ENCODE measurements around the gene CRIP3. TPM values are rescaled to one million over a fixed set of nuclear protein-coding genes. Genes with fewer than 3 reads are reported as not detected.
A peak's percentile ranks its signal among the peaks of the same experiment; 100 is the strongest.

The CRIP3 gene
- total and polyA plus RNA-seq, 2 of the 8 experiments (the other 6 are each of a cell fraction or from before 2014, with no cell fraction given): 34.0 to 46.3 TPM

DNA sequence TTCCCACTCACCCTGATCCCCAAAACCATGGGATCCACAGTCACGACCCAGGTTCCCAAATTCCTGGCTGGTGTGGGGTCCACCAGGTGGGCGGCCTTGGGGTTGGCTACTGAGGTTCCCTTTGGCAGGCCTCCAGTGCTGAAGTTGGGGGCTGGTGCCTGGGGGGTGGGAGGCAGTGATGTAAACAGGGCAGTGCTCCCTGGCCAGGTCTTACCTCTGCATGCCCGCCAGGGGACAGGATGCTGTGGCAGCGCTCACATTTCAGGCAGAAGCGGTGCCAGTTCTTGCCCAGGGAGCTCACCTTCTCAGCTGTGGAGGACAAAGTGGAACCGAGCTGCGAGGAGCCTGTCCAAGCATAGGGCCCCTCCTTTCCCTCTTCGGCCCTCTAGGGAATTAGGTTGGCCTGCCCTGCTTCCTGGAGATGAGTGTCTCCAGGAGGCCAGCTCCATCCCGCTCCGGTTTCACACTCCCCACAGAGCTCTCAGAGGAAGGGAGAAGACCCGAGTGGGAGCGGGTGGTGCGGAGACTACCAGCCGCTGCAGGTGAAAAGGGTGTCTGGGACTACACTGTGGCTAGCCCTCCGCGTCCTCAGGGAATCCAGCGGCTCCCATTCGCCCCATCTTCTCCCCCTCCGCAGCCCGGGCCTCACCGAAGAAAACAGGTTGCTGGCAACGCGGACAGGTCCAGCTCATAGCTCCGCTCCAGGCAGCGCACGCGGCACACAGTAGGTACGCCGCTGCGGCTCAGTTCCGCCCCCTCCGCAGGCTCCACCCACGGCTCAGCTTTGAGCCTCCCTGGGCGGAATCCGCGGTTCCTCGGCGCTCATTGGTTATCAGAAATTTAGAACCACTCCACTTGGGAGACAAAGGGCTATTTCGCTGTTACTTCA is at the start of gene CRIP3 (continued):
- TF ChIP-seq MAFK (IDR thresholded peaks at IDR 0.05; ENCODE audit: low read depth, low read length) (no peak), RXRA (IDR thresholded peaks at IDR 0.05; ENCODE audit: insufficient read depth, low read depth, low read length) (no peak), KDM1A (IDR thresholded peaks at IDR 0.05; ENCODE audit: borderline replicate concordance, low read length) (no peak), RBBP5 (IDR thresholded peaks at IDR 0.05; ENCODE audit: borderline replicate concordance, low read depth, low read length) (no peak; the same call in none of the 2 replicates), HDAC6 (IDR thresholded peaks at IDR 0.05; ENCODE audit: low read depth, low read length) (no peak), CBX5 (IDR thresholded peaks at IDR 0.05; ENCODE audit: low read depth, low read length) (no peak), EP300 (IDR thresholded peaks at IDR 0.05; ENCODE audit: borderline replicate concordance in 1 of 2, low read depth in 2 of 2, low read length in 2 of 2) (no peak), POU5F1 (IDR thresholded peaks at IDR 0.05; ENCODE audit: low read depth, low read length) (no peak), GTF2F1 (IDR thresholded peaks at IDR 0.05; ENCODE audit: borderline replicate concordance, low read depth, low read length) (0 out of 2 replicates have a peak, but pooled peaks have one; percentile 18), JUN (IDR thresholded peaks at IDR 0.05; ENCODE audit: low read depth, low read length) (no peak), RNF2 (IDR thresholded peaks at IDR 0.05; ENCODE audit: borderline replicate concordance, low read depth, low read length, missing control alignments, poor library complexity, severe bottlenecking) (no peak), BACH1 (IDR thresholded peaks at IDR 0.05; ENCODE audit: low read length) (0 out of 2 replicates have a peak, but pooled peaks have one; percentile 23), POLR2AphosphoS5 (IDR thresholded peaks at IDR 0.05; ENCODE audit: low read depth, low read length) (peak; percentile 66), FOSL1 (IDR thresholded peaks at IDR 0.05; ENCODE audit: insufficient read depth, low read depth, low read length) (no peak), CEBPB (IDR thresholded peaks at IDR 0.05; ENCODE audit: low read depth, low read length) (no peak)
- TF ChIP-seq, protein P1, sequence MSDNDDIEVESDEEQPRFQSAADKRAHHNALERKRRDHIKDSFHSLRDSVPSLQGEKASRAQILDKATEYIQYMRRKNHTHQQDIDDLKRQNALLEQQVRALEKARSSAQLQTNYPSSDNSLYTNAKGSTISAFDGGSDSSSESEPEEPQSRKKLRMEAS (IDR thresholded peaks at IDR 0.05): peak; percentile 94
- TF ChIP-seq, protein P2, sequence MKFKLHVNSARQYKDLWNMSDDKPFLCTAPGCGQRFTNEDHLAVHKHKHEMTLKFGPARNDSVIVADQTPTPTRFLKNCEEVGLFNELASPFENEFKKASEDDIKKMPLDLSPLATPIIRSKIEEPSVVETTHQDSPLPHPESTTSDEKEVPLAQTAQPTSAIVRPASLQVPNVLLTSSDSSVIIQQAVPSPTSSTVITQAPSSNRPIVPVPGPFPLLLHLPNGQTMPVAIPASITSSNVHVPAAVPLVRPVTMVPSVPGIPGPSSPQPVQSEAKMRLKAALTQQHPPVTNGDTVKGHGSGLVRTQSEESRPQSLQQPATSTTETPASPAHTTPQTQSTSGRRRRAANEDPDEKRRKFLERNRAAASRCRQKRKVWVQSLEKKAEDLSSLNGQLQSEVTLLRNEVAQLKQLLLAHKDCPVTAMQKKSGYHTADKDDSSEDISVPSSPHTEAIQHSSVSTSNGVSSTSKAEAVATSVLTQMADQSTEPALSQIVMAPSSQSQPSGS (IDR thresholded peaks at IDR 0.05; ENCODE audit: low read length): no peak
